GM15510 (cell line): Measurements from ENCODE around the gene GUCY2D.

Source experiments
- POLR2A ChIP-seq: IDR thresholded peaks from 3 replicates; pipeline ENCODE4 v1.6.1; 2011; ENCODE audit warnings: borderline replicate concordance; ENCODE audit not compliant: insufficient read length; ENCODE audit errors: extremely low read depth

Gene GUCY2D

GRCh38 chr17:7984904-7985303 is 17.5 kb upstream of the GUCY2D start:
- no peak for TF ChIP-seq POLR2A

- TF ChIP-seq POLR2A, result no peak
Observed at GRCh38 chr17:7987112-7987893, 15.1 kb upstream of the GUCY2D start.

DNA sequence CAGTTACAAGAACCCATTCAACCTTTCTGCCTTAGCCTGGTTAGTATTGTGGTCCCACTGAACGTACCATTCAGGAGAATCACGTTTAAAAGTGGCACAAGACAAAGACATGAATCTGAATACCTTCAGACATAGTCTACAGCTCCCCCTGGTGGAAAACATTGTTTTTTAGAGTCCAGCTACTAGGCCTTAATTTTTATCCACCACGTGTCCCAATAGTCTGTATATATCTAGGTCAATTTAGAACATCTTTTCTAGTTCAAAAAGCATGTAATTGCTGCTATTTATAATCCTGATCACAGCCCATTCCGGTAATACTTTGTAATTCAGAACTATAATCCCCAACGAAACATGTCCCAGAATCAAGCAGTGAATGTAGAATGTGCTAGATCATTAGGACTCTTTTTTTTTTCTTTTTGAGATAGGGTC is 13.7 kb upstream of the GUCY2D start:
- TF ChIP-seq POLR2A, result no peak

- peak; percentile 65 for TF ChIP-seq POLR2A
Observed at GRCh38 chr17:7989781-7990655, 12.4 kb upstream of the GUCY2D start.

GRCh38 chr17:7992516-7992915 is 9.9 kb upstream of the GUCY2D start:
- no peak for TF ChIP-seq POLR2A

GRCh38 chr17:7992924-7993323 is 9.5 kb upstream of the GUCY2D start:
- no peak for TF ChIP-seq POLR2A

DNA sequence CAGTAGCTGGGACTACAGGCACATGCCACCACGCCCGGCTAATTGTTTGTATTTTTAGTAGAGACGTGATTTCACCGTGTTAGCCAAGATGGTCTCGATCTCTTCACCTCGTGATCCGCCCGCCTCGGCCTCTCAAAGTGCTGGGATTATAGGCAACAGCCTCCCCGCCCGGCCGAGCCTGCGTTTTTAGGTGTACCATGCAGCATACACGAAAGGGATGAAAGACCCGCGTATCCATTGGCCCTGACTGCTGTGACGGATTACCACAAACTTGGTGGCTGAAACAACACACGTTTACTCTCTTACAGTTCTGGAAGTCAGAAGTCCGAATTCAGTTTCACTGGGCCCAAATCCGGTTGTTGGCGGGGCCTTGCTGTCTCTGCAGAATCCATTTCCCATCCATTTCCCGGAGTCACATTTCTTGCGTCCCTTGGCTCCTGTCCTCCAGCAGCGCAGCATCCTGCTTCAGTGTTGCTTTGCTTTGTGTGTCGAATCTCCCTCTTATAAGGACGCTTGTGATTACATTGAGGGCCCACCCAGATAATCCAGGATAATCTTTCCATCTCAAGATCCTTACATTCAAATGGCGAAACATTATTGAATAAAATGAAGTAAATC is 8.3 kb upstream of the GUCY2D start:
- no peak for TF ChIP-seq POLR2A

DNA sequence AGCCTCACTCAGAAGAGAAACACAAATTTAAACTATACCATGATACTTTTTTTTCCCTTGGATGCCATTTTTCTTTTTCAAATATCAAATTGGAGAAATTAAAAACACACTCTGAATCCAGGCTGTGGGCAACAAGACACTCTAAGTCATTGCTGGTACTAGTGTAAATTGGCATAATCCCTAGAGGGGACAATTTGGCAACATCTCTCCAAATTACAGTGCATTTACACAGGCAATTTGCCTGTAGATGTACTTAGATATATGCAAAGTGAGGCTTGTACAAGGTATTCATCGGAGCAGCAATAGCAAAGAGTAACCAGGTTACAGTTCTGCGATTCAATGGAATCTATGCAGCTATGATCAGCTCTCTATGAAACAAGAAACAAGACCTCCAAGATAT is 6.7 kb upstream of the GUCY2D start:
- TF ChIP-seq POLR2A, result no peak

DNA sequence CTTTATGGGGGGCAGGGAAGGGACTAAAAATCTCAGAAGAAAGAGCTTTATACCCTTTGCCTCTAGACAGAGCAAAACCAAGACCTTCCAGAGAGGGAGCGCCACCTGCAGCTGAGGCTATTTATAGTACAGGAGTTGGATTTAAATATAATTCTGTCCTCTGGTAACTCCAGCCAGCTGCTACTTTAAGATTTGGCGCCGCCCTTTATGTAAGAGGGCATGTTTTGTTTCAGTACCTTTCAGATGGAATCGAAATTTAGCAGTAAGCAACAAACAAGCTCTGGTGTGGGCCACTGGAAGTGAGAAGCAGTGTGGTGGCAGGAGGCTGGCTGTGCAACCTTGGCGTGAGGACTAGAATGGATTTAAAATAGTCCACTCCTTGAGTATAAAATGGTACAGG is 5.2 kb upstream of the GUCY2D start:
- no peak for TF ChIP-seq POLR2A

DNA sequence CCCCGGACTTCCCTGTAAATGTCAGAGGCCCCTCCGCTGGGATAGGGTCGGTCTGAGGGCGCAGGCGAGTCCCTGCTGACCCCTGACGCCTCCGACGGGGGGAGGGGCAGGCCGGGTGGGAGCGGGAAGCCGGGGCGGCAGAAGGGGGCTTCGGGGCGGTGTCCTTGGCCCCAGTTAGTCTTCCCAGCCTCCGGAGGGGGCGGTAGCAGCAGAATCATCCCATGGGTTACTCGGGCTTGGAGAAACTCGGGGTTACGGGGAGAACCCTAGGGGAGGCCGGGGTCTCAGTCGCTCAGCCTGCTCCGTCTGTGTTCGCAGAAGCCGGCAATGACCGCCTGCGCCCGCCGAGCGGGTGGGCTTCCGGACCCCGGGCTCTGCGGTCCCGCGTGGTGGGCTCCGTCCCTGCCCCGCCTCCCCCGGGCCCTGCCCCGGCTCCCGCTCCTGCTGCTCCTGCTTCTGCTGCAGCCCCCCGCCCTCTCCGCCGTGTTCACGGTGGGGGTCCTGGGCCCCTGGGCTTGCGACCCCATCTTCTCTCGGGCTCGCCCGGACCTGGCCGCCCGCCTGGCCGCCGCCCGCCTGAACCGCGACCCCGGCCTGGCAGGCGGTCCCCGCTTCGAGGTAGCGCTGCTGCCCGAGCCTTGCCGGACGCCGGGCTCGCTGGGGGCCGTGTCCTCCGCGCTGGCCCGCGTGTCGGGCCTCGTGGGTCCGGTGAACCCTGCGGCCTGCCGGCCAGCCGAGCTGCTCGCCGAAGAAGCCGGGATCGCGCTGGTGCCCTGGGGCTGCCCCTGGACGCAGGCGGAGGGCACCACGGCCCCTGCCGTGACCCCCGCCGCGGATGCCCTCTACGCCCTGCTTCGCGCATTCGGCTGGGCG is 542 bp downstream of the GUCY2D start:
- no peak for TF ChIP-seq POLR2A

- TF ChIP-seq POLR2A, result no peak
Observed at GRCh38 chr17:8003594-8004181, 1.3 kb downstream of the GUCY2D start.

- TF ChIP-seq POLR2A, result no peak
Observed at GRCh38 chr17:8004899-8005298, 2.5 kb downstream of the GUCY2D start.

DNA sequence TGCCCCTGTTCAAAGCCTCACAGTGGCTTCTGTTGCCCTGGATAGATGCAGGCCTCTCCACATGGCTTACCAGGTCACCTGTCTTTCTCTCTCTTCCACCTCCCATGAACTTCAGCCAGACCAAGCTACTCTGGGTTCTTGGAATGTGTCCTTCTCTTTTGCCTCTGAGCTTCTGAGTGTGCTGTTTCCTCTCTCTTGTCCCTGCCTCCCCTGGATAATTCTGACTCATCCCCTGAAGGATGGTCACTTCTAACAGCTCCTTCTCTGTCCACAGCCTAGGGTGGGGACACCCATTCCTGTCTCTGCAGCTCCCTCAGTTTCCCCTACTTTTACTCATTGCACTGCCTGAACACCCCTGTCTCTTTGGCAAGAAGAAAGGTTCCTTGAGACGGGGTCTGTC is 2.9 kb downstream of the GUCY2D start:
- no peak for TF ChIP-seq POLR2A
